K562 (cell line): ENCODE data around the gene PLAAT4. TPM values are rescaled to one million over a fixed set of nuclear protein-coding genes. Genes with fewer than 3 reads are reported as not detected.

Source experiments
- ATAC-seq: fragments of 200-7000 bp; cut with Tn5 transposase; 3 replicates; pipeline ENCODE4 v1.9.1; 2020; ENCODE audit warnings: moderate library complexity
- BruUV-seq: library from RNA; stranded (reverse); fragments of 400-500 nt; replicated peaks from 2 replicates; lab custom pipeline; 2021; lab: Mats Ljungman, UMichigan
- CTCF ChIA-PET: fragments of 300-600 bp; formaldehyde crosslinking; extraction: SDS; loops from one replicate; lab custom pipeline; 2021; ENCODE audit warnings: low intra/inter-chr PET ratio; lab: Yijun Ruan, JAX
- POLR2A ChIA-PET: fragments of 300-600, 350-650 bp; sonication (Branson Sonifier 250); formaldehyde crosslinking; extraction: SDS; loops from one replicate; lab custom pipeline; 2021; ENCODE audit warnings: antibody characterized with exemption, inconsistent platforms; lab: Yijun Ruan, JAX
- DNase-seq, 4 experiments: peaks; one replicate each; pipeline versions ENCODE4 v3.0.0 to v3.0.0-alpha.2; 2011 to 2018; ENCODE audit warnings: low spot score in 3 of 4, mixed read lengths in 3 of 4; ENCODE audit errors: extremely low read depth in 1 of 4
- FAIRE-seq: peaks from 2 replicates; lab custom pipeline; 2011; peaks lifted over from hg19 to GRCh38; lab: Jason Lieb, UNC
- H2AFZ ChIP-seq: 2 replicates; pipeline ENCODE4 v1.6.0; 2011; ENCODE audit warnings: low read depth, low read length, control low read depth, inconsistent platforms
- H3K27ac ChIP-seq: fragments of 200-600 bp; 3 replicates; pipeline ENCODE4 v1.8.0; 2011; ENCODE audit warnings: low read depth, mild to moderate bottlenecking, control low read depth, inconsistent platforms, low read length, moderate library complexity, mixed read lengths; ENCODE audit errors: extremely low read depth
- H3K27me3 ChIP-seq, 2 experiments: fragments of 300-600 bp in 1 of 2; 2 replicates in 1 of 2; 3 replicates in 1 of 2; pipeline versions ENCODE4 v1.6.0 to v1.8.0; 2011; ENCODE audit warnings: inconsistent platforms in 2 of 2, low read length in 2 of 2, mild to moderate bottlenecking in 1 of 2, mixed read lengths in 1 of 2, moderate library complexity in 1 of 2; ENCODE audit not compliant: control insufficient read depth in 2 of 2, insufficient read depth in 2 of 2
- H3K36me3 ChIP-seq: fragments of 300-600 bp; 3 replicates; pipeline ENCODE4 v1.8.0; 2011; ENCODE audit warnings: mild to moderate bottlenecking, low read length, inconsistent platforms; ENCODE audit not compliant: control insufficient read depth, insufficient read depth
- H3K4me1 ChIP-seq, 2 experiments: fragments of 200-600 bp in 1 of 2; replicated peaks in 1 of 2; 2 replicates in 1 of 2; 3 replicates in 1 of 2; pipeline versions ENCODE4 v1.5.1 to v1.8.0; 2011; ENCODE audit warnings: inconsistent platforms in 2 of 2, low read length in 2 of 2, mild to moderate bottlenecking in 1 of 2, mixed read lengths in 1 of 2, moderate library complexity in 1 of 2; ENCODE audit not compliant: control insufficient read depth in 2 of 2, insufficient read depth in 2 of 2
- H3K4me2 ChIP-seq: 2 replicates; pipeline ENCODE4 v1.6.1; 2011; ENCODE audit warnings: low read length, control low read depth, inconsistent platforms, mixed read lengths; ENCODE audit not compliant: insufficient read depth
- H3K4me3 ChIP-seq: fragments of 200-600 bp; sonication (generic), shearing (Covaris generic); 2 replicates; pipeline ENCODE4 v1.5.1; 2016; ENCODE audit warnings: control low read depth, inconsistent platforms
- H3K79me2 ChIP-seq: fragments of 200-600 bp; 3 replicates; pipeline ENCODE4 v1.8.0; 2011; ENCODE audit warnings: low read length, inconsistent platforms; ENCODE audit not compliant: control insufficient read depth, insufficient read depth
- H3K9ac ChIP-seq, 2 experiments: 2 replicates each; pipeline versions ENCODE4 v1.6.0 to v1.6.1; 2011; ENCODE audit warnings: low read depth in 2 of 2, low read length in 2 of 2, control low read depth in 1 of 2, inconsistent platforms in 1 of 2, mild to moderate bottlenecking in 1 of 2, mixed read lengths in 1 of 2; ENCODE audit not compliant: insufficient read depth in 1 of 2
- H3K9me1 ChIP-seq: one replicate; pipeline ENCODE4 v1.6.0; 2011; ENCODE audit warnings: inconsistent platforms, mild to moderate bottlenecking, low read length, moderate library complexity; ENCODE audit not compliant: control insufficient read depth, insufficient read depth
- H3K9me3 ChIP-seq: replicated peaks from 2 replicates; pipeline ENCODE4 v1.5.1; 2011; ENCODE audit warnings: low read depth, low read length, inconsistent platforms; ENCODE audit not compliant: control insufficient read depth, insufficient read depth
- H4K20me1 ChIP-seq: replicated peaks from 2 replicates; pipeline ENCODE4 v1.6.1; 2011; ENCODE audit warnings: low read length, inconsistent platforms, mixed read lengths; ENCODE audit not compliant: control insufficient read depth, insufficient read depth
- ADNP ChIP-seq: fragments of 200-800 bp; sonication (Bioruptor generic); IDR thresholded peaks from 2 replicates; pipeline ENCODE4 v1.6.1; 2016; ENCODE audit warnings: missing genetic modification characterization, missing compliant biosample characterization
- BRF1 ChIP-seq: IDR thresholded peaks from 3 replicates; pipeline ENCODE4 v1.6.1; 2011; ENCODE audit warnings: borderline replicate concordance, mild to moderate bottlenecking; ENCODE audit not compliant: insufficient read length; ENCODE audit errors: extremely low read depth
- DACH1 ChIP-seq: fragments of 450-650 bp; IDR thresholded peaks from 2 replicates; pipeline ENCODE4 v1.6.1; 2018; ENCODE audit not compliant: partially characterized antibody
- DPF2 ChIP-seq: fragments of 450-650 bp; IDR thresholded peaks from 2 replicates; pipeline ENCODE4 v1.6.1; 2016
- FOSL1 ChIP-seq: fragments of 200-800 bp; sonication (Bioruptor generic); conservative IDR thresholded peaks from 2 replicates; pipeline ENCODE4 v1.6.1; 2016; ENCODE audit warnings: missing genetic modification characterization, missing compliant biosample characterization
- GABPB2 ChIP-seq: fragments of 250-450 bp; sonication (Bioruptor Pico); conservative IDR thresholded peaks from 2 replicates; pipeline ENCODE4 v1.5.1; 2021; ENCODE audit warnings: mild to moderate bottlenecking
- HDAC1 ChIP-seq, 2 experiments: fragments of 450-650 bp; IDR thresholded peaks; 2 replicates each; pipeline ENCODE4 v1.6.1; 2016 to 2017; ENCODE audit warnings: inconsistent platforms in 1 of 2, mild to moderate bottlenecking in 1 of 2, moderate library complexity in 1 of 2
- HNRNPH1 ChIP-seq: fragments of 200-400 bp; formaldehyde crosslinking; optimal IDR thresholded peaks from 2 replicates; pipeline ENCODE3; 2017; ENCODE audit warnings: low read depth, mild to moderate bottlenecking, low read length, moderate library complexity
- HNRNPLL ChIP-seq: fragments of 200-400 bp; formaldehyde crosslinking; IDR thresholded peaks from 2 replicates; pipeline ENCODE4 v1.6.1; 2017; ENCODE audit warnings: low read length, low read depth, mild to moderate bottlenecking; ENCODE audit not compliant: poor library complexity, severe bottlenecking
- MEIS2 ChIP-seq: fragments of 450-650 bp; IDR thresholded peaks from 2 replicates; pipeline ENCODE4 v1.6.1; 2014; ENCODE audit warnings: mild to moderate bottlenecking; ENCODE audit not compliant: partially characterized antibody
- NCOA1 ChIP-seq: fragments of 450-650 bp; IDR thresholded peaks from 2 replicates; pipeline ENCODE4 v1.6.1; 2016; ENCODE audit warnings: low read depth
- NCOA2 ChIP-seq, 2 experiments: fragments of 450-650 bp; IDR thresholded peaks; 2 replicates each; pipeline ENCODE4 v1.6.1; 2018; ENCODE audit warnings: mild to moderate bottlenecking in 2 of 2, moderate library complexity in 1 of 2; ENCODE audit not compliant: partially characterized antibody in 2 of 2
- PBX2 ChIP-seq, 2 experiments: IDR thresholded peaks in 1 of 2; conservative IDR thresholded peaks in 1 of 2; 2 replicates each; pipeline ENCODE4 v1.6.1; 2016; ENCODE audit warnings: low read depth in 2 of 2, mild to moderate bottlenecking in 1 of 2, missing compliant biosample characterization in 1 of 2, missing genetic modification characterization in 1 of 2, moderate library complexity in 1 of 2
- RB1 ChIP-seq: fragments of 450-650 bp; IDR thresholded peaks from 2 replicates; pipeline ENCODE4 v1.6.1; 2017; ENCODE audit warnings: low read depth, mild to moderate bottlenecking
- SMARCB1 ChIP-seq: IDR thresholded peaks from 2 replicates; pipeline ENCODE4 v1.6.1; 2011; ENCODE audit warnings: improper control_type of control experiment, low read depth; ENCODE audit not compliant: insufficient read length
- SMARCC2 ChIP-seq: fragments of 450-650 bp; IDR thresholded peaks from 2 replicates; pipeline ENCODE4 v1.6.1; 2017; ENCODE audit warnings: antibody characterized with exemption, moderate library complexity, mild to moderate bottlenecking, low read depth
- SOX6 ChIP-seq: fragments of 450-650 bp; IDR thresholded peaks from 2 replicates; pipeline ENCODE4 v1.6.1; 2014; ENCODE audit warnings: mild to moderate bottlenecking
- ZFP30 ChIP-seq: fragments of 250-450 bp; sonication (Bioruptor Pico); IDR thresholded peaks from 2 replicates; pipeline ENCODE4 v1.8.0; 2022; ENCODE audit warnings: moderate library complexity, mild to moderate bottlenecking, inconsistent platforms, borderline replicate concordance
- ZNF175 ChIP-seq: fragments of 200-800 bp; sonication (Bioruptor generic); IDR thresholded peaks from 2 replicates; pipeline ENCODE4 v1.6.1; 2016; ENCODE audit warnings: low read depth, mild to moderate bottlenecking, missing genetic modification characterization, missing compliant biosample characterization
- ZNF766 ChIP-seq: fragments of 200-800 bp; sonication (Bioruptor generic); conservative IDR thresholded peaks from 2 replicates; pipeline ENCODE4 v1.6.1; 2016; ENCODE audit warnings: missing genetic modification characterization, missing compliant biosample characterization
- WGBS: fragments of 100-300 bp; shearing (Covaris generic); methylation state at CpG from one replicate; pipeline ENCODE4 v1.1.6; 2016; ENCODE audit warnings: low coverage, mixed read lengths; ENCODE audit not compliant: insufficient coverage; ENCODE audit errors: missing lambda C conversion rate; 5-methylcytosine and 5-hydroxymethylcytosine counted together
- in situ Hi-C: fragments of 300-500 bp; cut with MboI; formaldehyde crosslinking; loops from 4 replicates; pipeline ENCODE4 v1.15.0; 2018; ENCODE audit warnings: inconsistent platforms, mixed read lengths
- intact Hi-C: fragments of 100-400 bp; cut with micrococcal nuclease; formaldehyde crosslinking; loops from 2 replicates; pipeline ENCODE4 v1.14.2; 2022
- polyA plus RNA-seq, 8 experiments: library from polyadenylated mRNA; depleted of rRNA in 4 of 8; stranded (reverse) in 5 of 8; unstranded in 3 of 8; fragments of >200 nt; fragmentation: Nextera tagmentation in 2 of 8; fragmentation: Illumina TruSeq in 1 of 8; extraction: Ambion mirVana in 2 of 8; extraction: Trizol in 1 of 8; gene quantifications; 2 replicates each; pipeline versions ENCODE4 v1.2.1 to v1.2.3, GENCODE V29; 2011 to 2014; ENCODE audit warnings: inconsistent platforms in 1 of 8, missing spikeins in 1 of 8
- total RNA-seq, 7 experiments: library from RNA; depleted of rRNA in 6 of 7; stranded (reverse); fragments of >200 nt in 6 of 7; fragmentation: Illumina TruSeq in 2 of 7; extraction: Trizol in 2 of 7; gene quantifications; 2 replicates each; pipeline versions ENCODE4 v1.2.1 to v1.2.3, GENCODE V29; 2011 to 2021; ENCODE audit warnings: low replicate concordance in 1 of 7

The PLAAT4 gene
- total and polyA plus RNA-seq, 9 of the 15 experiments (the other 6 are each of a cell fraction or from before 2014, with no cell fraction given), result 0.54 to 3.0 (median 1.3) TPM; not detected in 1

GRCh38 chr11:63517156-63517555, 19.5 kb upstream of the PLAAT4 start:
- Histone ChIP-seq H3K4me2 (peak overlapping the region; percentile 28; the same call in 1 of the 2 replicates), H3K9me1 (no peaks in the 10 kb centered on the region), H2AFZ (no peak overlapping the region), H3K4me3 (no peak overlapping the region), H3K27ac (peak overlapping the region; percentile 11; the same call in 2 of the 3 replicates), H3K9me3 (no peaks in the 10 kb centered on the region; the same call in 1 of the 2 replicates), H3K9ac (no peak overlapping the region; a peak in 1 of 4 replicates), H3K36me3 (no peaks in the 10 kb centered on the region), H3K4me1 (peaks cover 16 to 29% of the 10 kb centered on the region in 2 experiments), H3K27me3 (no peaks in the 10 kb centered on the region), H4K20me1 (no peaks in the 10 kb centered on the region), H3K79me2 (no peaks in the 10 kb centered on the region)
- DNase-seq (peak in 2 of 4 experiments; percentile 83 to 88), FAIRE-seq (peak; percentile 94), ATAC-seq (peak; percentile 94)
- BruUV-seq, result no TSS peak
- CTCF ChIA-PET, result no interaction called here
- POLR2A ChIA-PET, result interaction anchor here (0.8 to 3.0 kb wide), 5 partner anchors 9 to 39 kb away, joined by 3 to 11 read pairs (median 4); no protein-coding TSS in a partner anchor
- 3% methylated on average over 5 of the region's 5 CpGs for WGBS
- intact Hi-C loops (loop anchor here (2.0 kb wide), 1 partner anchor 66 kb away; no protein-coding TSS in a partner anchor), in situ Hi-C loops (no loop called here)
- TF ChIP-seq RB1 (no peak), SMARCC2 (peak; percentile 90), ZNF766 (CRISPR knock-in tag) (peak; percentile 46; the same call in 1 of the 2 replicates), MEIS2 (peak; percentile 35), NCOA1 (0 out of 2 replicates have a peak, but pooled peaks have one; percentile 60), GABPB2 (CRISPR knock-in tag) (no peak), DPF2 (peak; percentile 96), BRF1 (no peak), SMARCB1 (no peak), SOX6 (peak; percentile 82), HNRNPH1 (no peak), HNRNPLL (peak; percentile 64), ADNP (peak; percentile 85), NCOA2 (IDR thresholded peaks at IDR 0.05; ENCODE audit: partially characterized antibody in 2 of 2) (no peak), FOSL1 (tag) (peak; percentile 60), DACH1 (no peak), ZNF175 (no peak), HDAC1 (IDR thresholded peaks at IDR 0.05) (peak in 1 of 2 experiments; percentile 53; a peak in 1 of 4 replicates), PBX2 (CRISPR knock-in tag; IDR thresholded peaks at IDR 0.05; ENCODE audit: low read depth) (no peak), PBX2 (tag; conservative IDR thresholded peaks at IDR 0.05; ENCODE audit: low read depth) (0 out of 2 replicates have a peak, but pooled peaks have one; percentile 9), ZFP30 (CRISPR knock-in tag) (no peak)
